LNCaP clone FGC (cell line): ENCODE measurements around the gene ABRAXAS1.

Experiments
- DNase-seq: peaks from one replicate; pipeline ENCODE4 v3.0.0-alpha.2; 2011; ENCODE audit warnings: low read depth
- H3K4me3 ChIP-seq: 2 replicates; pipeline ENCODE4 v1.5.1; 2011; ENCODE audit warnings: mild to moderate bottlenecking, low read depth, low read length, control low read depth
- CTCF ChIP-seq: IDR thresholded peaks from 2 replicates; pipeline ENCODE4 v1.5.1; 2012; ENCODE audit warnings: mild to moderate bottlenecking; ENCODE audit not compliant: control insufficient read depth, insufficient read depth; ENCODE audit errors: extremely low read depth

ABRAXAS1 gene

GRCh38 chr4:83418211-83418610 lies 66.7 kb downstream of the ABRAXAS1 start:
- no peak for TF ChIP-seq CTCF
- DNase-seq = no peak
- H3K4me3 ChIP-seq = no peak overlapping the region

- DNase-seq = no peak
- no peak overlapping the region for H3K4me3 ChIP-seq
- no peak for TF ChIP-seq CTCF
These were observed 67.3 kb downstream of the ABRAXAS1 start for GRCh38 chr4:83417566-83417965.

- DNase-seq = no peak
- no peak overlapping the region for H3K4me3 ChIP-seq
- no peak for TF ChIP-seq CTCF
These were observed 71.2 kb downstream of the ABRAXAS1 start for GRCh38 chr4:83413676-83414075.
